ENCODE measurements around the gene ZNF543. TPM values are rescaled to one million over a fixed set of nuclear protein-coding genes. Genes with fewer than 3 reads are reported as not detected.

Gene ZNF543
- polyA plus RNA-seq, 1 donor from 2014 or later: 9.3 TPM

GRCh38 chr19:57317503-57317902 lies 2.8 kb upstream of the ZNF543 start:
- Histone ChIP-seq H3K27ac (ENCODE audit: low read length) (no peak overlapping the region), H2AFZ (ENCODE audit: low read depth, low read length) (no peak overlapping the region), H3K4me3 (ENCODE audit: low read length) (no peak overlapping the region)

GRCh38 chr19:57319869-57320179 lies 448 bp upstream of the ZNF543 start:
- peak overlapping the region; percentile 94 for H2AFZ ChIP-seq (ENCODE audit: low read depth, low read length)
- peak overlapping the region; percentile 85 for H3K4me2 ChIP-seq (ENCODE audit: low read length)
- peak overlapping the region; percentile 89 for H3K4me3 ChIP-seq (ENCODE audit: low read length)
- H3K9me3 ChIP-seq (ENCODE audit: low read length): no peaks in the 10 kb centered on the region
- H3K36me3 ChIP-seq (ENCODE audit: insufficient read depth, low read length): no peaks in the 10 kb centered on the region
- peak overlapping the region; percentile 99 for H3K9ac ChIP-seq (ENCODE audit: low read length)
- H4K20me1 ChIP-seq (ENCODE audit: insufficient read depth): no peaks in the 10 kb centered on the region
- peak overlapping the region; percentile 90 for H3K27ac ChIP-seq (ENCODE audit: low read length)
- H3K79me2 ChIP-seq (replicated peaks; ENCODE audit: insufficient read depth, low read length): peaks cover 34% of the 10 kb centered on the region
- H3K9me2 ChIP-seq (ENCODE audit: insufficient read depth, low read length): no peaks in the 10 kb centered on the region
- H3K27me3 ChIP-seq (ENCODE audit: insufficient read depth, low read depth, low read length): no peaks in the 10 kb centered on the region
- no peaks in the 10 kb centered on the region for H3F3A ChIP-seq (ENCODE audit: insufficient read depth, low read length, poor library complexity, severe bottlenecking)
- TF ChIP-seq MXI1 (conservative IDR thresholded peaks at IDR 0.05; ENCODE audit: poor library complexity, severe bottlenecking) (no peak), POLR2AphosphoS5 (IDR thresholded peaks at IDR 0.05) (no peak), EP300 (conservative IDR thresholded peaks at IDR 0.05; ENCODE audit: poor library complexity, severe bottlenecking) (no peak), EZH2 (IDR thresholded peaks at IDR 0.05; ENCODE audit: borderline replicate concordance, insufficient read depth, low read length, poor library complexity, severe bottlenecking) (no peak), REST (IDR thresholded peaks at IDR 0.05; ENCODE audit: borderline replicate concordance) (no peak), TAF1 (IDR thresholded peaks at IDR 0.05; ENCODE audit: low read depth) (no peak), CTCF (IDR thresholded peaks at IDR 0.05; ENCODE audit: poor library complexity, severe bottlenecking) (no peak)

More at GRCh38 chr19:57317503-57317902, 2.8 kb upstream of the ZNF543 start:
- H3K9me3 ChIP-seq (ENCODE audit: low read length): no peaks in the 10 kb centered on the region
- no peaks in the 10 kb centered on the region for H3K9me2 ChIP-seq (ENCODE audit: insufficient read depth, low read length)
- no peaks in the 10 kb centered on the region for H4K20me1 ChIP-seq (ENCODE audit: insufficient read depth)
- no peaks in the 10 kb centered on the region for H3F3A ChIP-seq (ENCODE audit: insufficient read depth, low read length, poor library complexity, severe bottlenecking)
- H3K36me3 ChIP-seq (ENCODE audit: insufficient read depth, low read length): no peaks in the 10 kb centered on the region
- no peak overlapping the region for H3K9ac ChIP-seq (ENCODE audit: low read length)
- no peak overlapping the region for H3K4me2 ChIP-seq (ENCODE audit: low read length)
- no peaks in the 10 kb centered on the region for H3K27me3 ChIP-seq (ENCODE audit: insufficient read depth, low read depth, low read length)
- H3K79me2 ChIP-seq (replicated peaks; ENCODE audit: insufficient read depth, low read length): peaks cover 21% of the 10 kb centered on the region
- TF ChIP-seq CTCF (IDR thresholded peaks at IDR 0.05; ENCODE audit: poor library complexity, severe bottlenecking) (no peak), EP300 (conservative IDR thresholded peaks at IDR 0.05; ENCODE audit: poor library complexity, severe bottlenecking) (no peak), TAF1 (IDR thresholded peaks at IDR 0.05; ENCODE audit: low read depth) (no peak), POLR2AphosphoS5 (IDR thresholded peaks at IDR 0.05) (no peak), REST (IDR thresholded peaks at IDR 0.05; ENCODE audit: borderline replicate concordance) (no peak), EZH2 (IDR thresholded peaks at IDR 0.05; ENCODE audit: borderline replicate concordance, insufficient read depth, low read length, poor library complexity, severe bottlenecking) (no peak), MXI1 (conservative IDR thresholded peaks at IDR 0.05; ENCODE audit: poor library complexity, severe bottlenecking) (no peak), RAD21 (conservative IDR thresholded peaks at IDR 0.05) (no peak), SMC3 (conservative IDR thresholded peaks at IDR 0.05; ENCODE audit: poor library complexity) (no peak)

All from neural cell (in vitro differentiated cells).